Gastroesophageal sphincter (tissue), 4 donors: ENCODE measurements around the gene SPTB. TPM values are rescaled to one million over a fixed set of nuclear protein-coding genes. Genes with fewer than 3 reads are reported as not detected.

Source experiments
- ATAC-seq: fragments of 150-250 bp; one replicate; pipeline ENCODE4 v1.9.1; 2016; ENCODE audit warnings: mild to moderate bottlenecking, moderate library complexity
- H3K27ac ChIP-seq, 4 donors: fragments of 200-600 bp; sonication (generic) in 3 of 4; 1 replicate in 3 of 4; 2 replicates in 1 of 4; pipeline ENCODE4 v1.5.1; 2016 to 2019
- H3K27me3 ChIP-seq: fragments of 200-600 bp; sonication (generic); one replicate; pipeline ENCODE4 v1.5.1; 2019
- H3K36me3 ChIP-seq, 2 donors: fragments of 200-600 bp; sonication (generic); one replicate each; pipeline ENCODE4 v1.5.1; 2019; ENCODE audit warnings: control low read depth in 1 of 2
- H3K4me1 ChIP-seq, 3 donors: fragments of 200-600 bp; sonication (generic); 1 replicate in 2 of 3; 2 replicates in 1 of 3; pipeline ENCODE4 v1.5.1; 2016 to 2019; ENCODE audit warnings: control low read depth in 2 of 3
- H3K4me3 ChIP-seq, 2 donors: fragments of 200-600 bp; sonication (generic); one replicate each; pipeline ENCODE4 v1.5.1; 2019; ENCODE audit warnings: mild to moderate bottlenecking in 1 of 2, moderate library complexity in 1 of 2
- H3K9me3 ChIP-seq, 3 donors: fragments of 200-600 bp; sonication (generic); one replicate each; pipeline ENCODE4 v1.5.1; 2017 to 2019; ENCODE audit warnings: control low read depth in 2 of 3
- EP300 ChIP-seq: sonication (generic); formaldehyde crosslinking; IDR thresholded peaks from one replicate; pipeline ENCODE4 v1.6.1; 2017; ENCODE audit warnings: antibody characterized with exemption, mild to moderate bottlenecking
- POLR2A ChIP-seq, 2 donors: fragments of 450-650 bp; IDR thresholded peaks; one replicate each; pipeline ENCODE4 v1.6.1; 2017; ENCODE audit warnings: antibody characterized with exemption in 2 of 2, mild to moderate bottlenecking in 2 of 2, moderate library complexity in 1 of 2
- POLR2AphosphoS5 ChIP-seq: sonication (generic); formaldehyde crosslinking; IDR thresholded peaks from one replicate; pipeline ENCODE4 v1.6.1; 2017; ENCODE audit warnings: antibody characterized with exemption
- WGBS, 2 donors: methylation state at CpG; one replicate each; pipeline ENCODE4 v1.1.5; 2018; ENCODE audit warnings: low coverage in 1 of 2; 5-methylcytosine and 5-hydroxymethylcytosine counted together
- total RNA-seq, 4 donors: library from RNA; depleted of rRNA; stranded (reverse); fragments of >200 nt; gene quantifications; one replicate each; pipeline ENCODE4 v1.1.0, GENCODE V29; 2016
- TF ChIP-seq, protein P1 (sequence below), 4 experiments: fragments of 200-600 bp in 2 of 4; fragments of 450-650 bp in 2 of 4; sonication (generic) in 1 of 4; IDR thresholded peaks; one replicate each; pipeline ENCODE4 v1.5.1; 2017 to 2019; ENCODE audit warnings: antibody characterized with exemption in 4 of 4, mild to moderate bottlenecking in 2 of 4, moderate library complexity in 2 of 4

Gene SPTB
- total RNA-seq, 4 donors from 2014 or later = 0.62 to 3.1 (median 1.0) TPM

DNA sequence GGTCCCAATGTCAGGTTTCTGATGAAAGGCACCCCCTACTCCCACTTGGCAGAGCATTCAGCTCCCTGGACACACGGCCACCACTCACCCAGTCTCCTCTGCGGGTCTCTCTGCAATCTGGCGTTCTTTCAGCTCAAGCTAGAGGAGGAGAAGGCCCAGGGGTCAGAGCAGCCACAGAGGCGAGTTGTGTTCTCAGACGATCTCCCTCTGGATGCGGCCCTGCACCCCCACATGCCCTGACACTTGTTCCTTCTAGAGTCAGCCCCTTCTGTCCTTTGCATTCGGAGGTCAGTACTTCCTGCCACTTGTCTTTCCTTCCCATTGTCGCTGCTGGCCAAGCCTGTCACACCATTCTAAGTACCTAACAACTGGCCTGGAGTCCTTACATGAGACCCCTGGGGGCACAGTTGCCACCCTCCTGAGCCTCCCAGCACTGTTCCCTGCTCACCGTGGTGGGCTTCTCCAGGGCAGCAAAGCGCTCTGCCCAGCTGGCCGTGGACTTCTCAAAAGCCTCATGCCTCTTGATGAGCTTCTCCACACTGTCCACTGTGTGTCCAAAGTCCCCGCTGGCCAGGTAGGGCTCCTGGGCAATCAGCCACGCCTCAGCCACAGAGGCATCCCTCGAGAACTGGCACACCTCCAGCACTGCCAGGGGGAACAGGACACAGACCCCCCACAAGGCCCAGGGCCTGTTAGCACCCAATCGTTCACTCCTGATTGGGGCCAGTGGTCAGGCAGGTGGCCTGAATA lies 112.3 kb downstream of the SPTB start:
- Histone ChIP-seq H3K27ac (no peak overlapping the region), H3K9me3 (no peaks in the 10 kb centered on the region), H3K36me3 (no peaks in the 10 kb centered on the region), H3K27me3 (no peaks in the 10 kb centered on the region), H3K4me1 (peaks cover 0 to 26% (median 4%) of the 10 kb centered on the region in 3 donors), H3K4me3 (no peak overlapping the region)
- ATAC-seq = no peak
- TF ChIP-seq, protein P1, sequence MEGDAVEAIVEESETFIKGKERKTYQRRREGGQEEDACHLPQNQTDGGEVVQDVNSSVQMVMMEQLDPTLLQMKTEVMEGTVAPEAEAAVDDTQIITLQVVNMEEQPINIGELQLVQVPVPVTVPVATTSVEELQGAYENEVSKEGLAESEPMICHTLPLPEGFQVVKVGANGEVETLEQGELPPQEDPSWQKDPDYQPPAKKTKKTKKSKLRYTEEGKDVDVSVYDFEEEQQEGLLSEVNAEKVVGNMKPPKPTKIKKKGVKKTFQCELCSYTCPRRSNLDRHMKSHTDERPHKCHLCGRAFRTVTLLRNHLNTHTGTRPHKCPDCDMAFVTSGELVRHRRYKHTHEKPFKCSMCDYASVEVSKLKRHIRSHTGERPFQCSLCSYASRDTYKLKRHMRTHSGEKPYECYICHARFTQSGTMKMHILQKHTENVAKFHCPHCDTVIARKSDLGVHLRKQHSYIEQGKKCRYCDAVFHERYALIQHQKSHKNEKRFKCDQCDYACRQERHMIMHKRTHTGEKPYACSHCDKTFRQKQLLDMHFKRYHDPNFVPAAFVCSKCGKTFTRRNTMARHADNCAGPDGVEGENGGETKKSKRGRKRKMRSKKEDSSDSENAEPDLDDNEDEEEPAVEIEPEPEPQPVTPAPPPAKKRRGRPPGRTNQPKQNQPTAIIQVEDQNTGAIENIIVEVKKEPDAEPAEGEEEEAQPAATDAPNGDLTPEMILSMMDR (IDR thresholded peaks at IDR 0.05) = no peak
- no peak for TF ChIP-seq POLR2AphosphoS5
- no peak for TF ChIP-seq POLR2A (IDR thresholded peaks at IDR 0.05)
- no peak for TF ChIP-seq EP300
- 65% methylated on average over 2 of the region's 15 CpGs; no CpG with 5 or more reads in 1 of the 2 donors for WGBS, 2 donors

DNA sequence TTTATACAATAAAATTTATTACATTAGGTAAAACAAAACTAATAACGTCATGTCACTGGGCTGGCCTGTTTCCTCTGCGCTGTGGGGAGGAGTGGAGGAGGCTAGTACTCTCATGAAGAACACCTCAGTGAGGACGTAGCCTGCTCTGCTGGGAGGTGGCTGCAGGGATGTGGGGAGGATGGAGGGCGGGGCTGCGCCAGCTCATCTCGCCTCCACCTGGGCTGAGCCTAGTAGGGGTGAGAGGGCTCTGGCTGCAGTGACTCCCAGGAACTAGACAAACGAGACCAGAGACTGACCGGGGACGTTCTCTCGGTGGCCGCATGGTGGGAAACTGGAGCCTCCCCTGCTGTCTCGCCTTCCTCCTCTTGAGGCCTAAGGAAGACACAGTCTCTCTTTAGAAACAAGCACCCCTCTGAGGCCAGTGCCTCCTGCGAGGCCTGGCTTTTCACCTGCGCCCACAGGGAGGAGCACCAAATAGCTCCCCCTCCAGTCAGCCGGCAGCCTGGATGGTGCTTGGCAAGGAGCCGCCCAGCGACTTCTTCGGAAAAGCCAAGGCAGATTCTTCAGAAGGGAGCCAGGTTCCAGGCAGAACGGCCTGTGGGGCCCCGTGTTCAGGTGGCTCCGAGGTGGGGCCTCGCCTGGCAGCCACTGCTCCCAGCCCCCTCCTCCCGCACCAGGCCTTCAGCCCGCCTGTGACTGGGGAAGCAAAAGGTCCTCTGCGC lies 113.1 kb downstream of the SPTB start:
- Histone ChIP-seq H3K9me3 (no peaks in the 10 kb centered on the region), H3K27ac (no peak overlapping the region), H3K27me3 (no peaks in the 10 kb centered on the region), H3K4me3 (no peak overlapping the region), H3K4me1 (peaks cover 0 to 34% (median 11%) of the 10 kb centered on the region in 3 donors), H3K36me3 (no peaks in the 10 kb centered on the region)
- 68 to 80% methylated on average over 4 of the region's 25 CpGs for WGBS, 2 donors
- TF ChIP-seq POLR2AphosphoS5 (no peak), EP300 (no peak)
- no peak for ATAC-seq

DNA sequence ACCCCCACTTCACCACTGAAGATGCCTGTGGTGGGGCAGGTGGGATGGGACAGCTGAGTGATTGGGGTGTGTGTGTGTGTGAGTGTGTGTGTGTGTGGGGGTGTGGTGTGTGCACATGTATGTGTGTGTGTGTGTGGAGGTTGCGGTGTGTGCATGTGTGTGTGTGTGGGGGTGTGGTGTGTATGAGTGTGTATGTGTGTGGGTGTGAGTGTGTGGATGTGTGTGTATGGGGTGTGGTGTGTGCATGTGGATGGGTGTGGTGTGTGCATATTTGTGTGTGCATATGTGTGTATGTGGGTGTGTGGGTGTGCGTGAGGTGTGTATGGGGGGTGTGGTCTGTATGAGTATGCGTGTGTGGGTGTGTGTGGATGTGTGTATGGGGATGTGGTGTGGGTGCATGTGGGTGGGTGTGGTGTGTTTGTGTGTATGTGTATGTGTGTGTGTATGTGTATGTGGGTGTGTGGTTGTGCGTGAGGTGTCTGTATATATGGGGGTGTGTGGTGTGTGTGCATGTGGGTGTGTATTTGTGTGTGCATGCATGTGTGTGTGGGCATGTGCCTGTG lies 113.9 kb downstream of the SPTB start:
- Histone ChIP-seq H3K27ac (no peak overlapping the region), H3K27me3 (no peaks in the 10 kb centered on the region), H3K4me1 (peaks cover 0 to 42% (median 15%) of the 10 kb centered on the region in 3 donors), H3K36me3 (no peaks in the 10 kb centered on the region), H3K4me3 (no peak overlapping the region), H3K9me3 (no peaks in the 10 kb centered on the region)
- WGBS, 2 donors = 95 to 96% methylated on average over 4 of the region's 4 CpGs
- no peak for ATAC-seq
- TF ChIP-seq, protein P1 (IDR thresholded peaks at IDR 0.05) = no peak
- TF ChIP-seq POLR2AphosphoS5 (no peak), POLR2A (IDR thresholded peaks at IDR 0.05) (no peak), EP300 (no peak)

DNA sequence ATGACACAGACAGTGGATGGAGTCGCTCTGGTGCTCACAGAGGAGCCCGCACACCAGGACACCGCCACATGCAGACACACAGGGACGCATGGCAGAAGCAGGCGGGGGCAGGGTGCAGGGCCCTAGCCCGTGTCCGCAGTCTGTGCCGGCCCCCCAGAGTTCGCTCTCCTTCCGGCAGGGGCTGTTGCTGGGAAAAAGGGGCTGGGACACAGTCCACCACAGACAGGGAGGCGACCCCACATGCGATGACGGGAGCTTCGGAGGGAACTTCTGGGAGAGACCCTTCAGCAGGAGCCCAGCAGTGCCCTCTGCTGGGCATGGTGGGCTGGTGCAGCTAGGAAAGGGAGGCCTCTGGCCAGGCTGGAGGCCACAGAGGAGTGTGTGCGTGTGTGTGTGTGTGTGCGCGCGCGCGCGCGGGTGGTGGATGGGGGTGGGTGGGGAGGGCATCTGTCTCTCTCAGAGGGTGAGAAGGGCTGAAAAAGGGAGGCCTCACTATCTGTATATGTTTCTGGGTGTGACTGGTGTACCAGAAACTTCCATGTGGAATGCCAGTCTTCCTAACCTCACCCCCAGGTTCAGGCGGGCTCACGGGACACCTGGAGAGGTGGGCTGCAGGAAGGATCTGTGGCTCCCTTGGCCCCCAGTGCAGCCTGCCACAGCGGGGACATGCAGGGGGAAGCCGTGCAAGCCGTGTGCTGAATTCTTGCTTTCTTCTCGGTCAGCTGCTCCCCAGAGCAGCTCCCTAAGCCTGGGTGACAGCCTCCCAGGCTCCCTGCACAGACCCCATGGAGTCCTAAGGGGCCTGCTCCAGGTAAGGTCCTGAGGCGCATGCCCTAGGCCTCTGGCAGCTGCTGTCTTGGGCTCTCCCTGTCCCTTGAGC lies 114.8 kb downstream of the SPTB start:
- Histone ChIP-seq H3K36me3 (no peaks in the 10 kb centered on the region), H3K4me3 (peak overlapping the region in 1 of 2 donors; percentile 43), H3K27ac (peak overlapping the region in 3 of 4 donors; percentile 22 to 46 (median 41)), H3K27me3 (no peaks in the 10 kb centered on the region), H3K4me1 (peaks cover 0 to 46% (median 15%) of the 10 kb centered on the region in 3 donors), H3K9me3 (no peaks in the 10 kb centered on the region)
- ATAC-seq = peak; percentile 73
- TF ChIP-seq EP300 (no peak), POLR2A (IDR thresholded peaks at IDR 0.05) (no peak), POLR2AphosphoS5 (no peak)
- TF ChIP-seq, protein P1 (IDR thresholded peaks at IDR 0.05) = peak in 3 of 4 experiments; percentile 89 to 96 (median 93)
- WGBS, 2 donors = 12% methylated on average over 8 of the region's 29 CpGs; no CpG with 5 or more reads in 1 of the 2 donors
